ENCODE data around the gene GHR.

GHR gene

DNA sequence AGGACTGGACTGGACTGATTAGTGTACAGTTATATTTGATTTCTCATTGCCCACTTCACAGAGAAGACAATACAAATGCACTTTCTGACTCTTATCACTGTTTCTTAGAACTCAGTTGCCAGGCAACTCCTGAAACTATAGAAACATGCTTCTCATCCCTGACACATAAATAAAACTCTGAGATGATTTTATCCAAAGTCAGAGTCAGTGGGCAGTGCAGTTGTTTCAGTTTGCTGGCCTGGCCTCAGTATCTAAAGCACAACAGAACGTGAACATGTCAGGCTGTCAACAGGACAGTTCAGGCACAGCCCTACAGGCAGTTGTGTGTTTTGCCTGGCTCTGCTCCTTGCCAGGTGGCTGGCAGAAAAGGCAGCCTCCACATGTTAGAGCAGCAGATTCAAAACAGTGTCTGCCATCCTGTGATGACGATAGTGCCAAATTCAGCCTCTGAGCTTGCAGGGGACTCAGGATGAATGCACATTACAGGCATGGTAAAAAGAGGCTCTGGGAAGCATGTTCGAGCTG is 268.2 kb downstream of the GHR start:
- H3K4me1 ChIP-seq (ENCODE audit: control insufficient read depth in 1 of 2, insufficient read depth in 1 of 2, low read depth in 1 of 2, low read length in 1 of 2): no peaks in the 10 kb centered on the region
- H3K27ac ChIP-seq: no peak overlapping the region
- no peaks in the 10 kb centered on the region for H3K27me3 ChIP-seq
- H3K36me3 ChIP-seq: no peaks in the 10 kb centered on the region
- H3K4me3 ChIP-seq (ENCODE audit: low read depth in 1 of 2, low read length in 1 of 2): no peak overlapping the region
- no peaks in the 10 kb centered on the region for H3K9me3 ChIP-seq
- TF ChIP-seq, protein P1, sequence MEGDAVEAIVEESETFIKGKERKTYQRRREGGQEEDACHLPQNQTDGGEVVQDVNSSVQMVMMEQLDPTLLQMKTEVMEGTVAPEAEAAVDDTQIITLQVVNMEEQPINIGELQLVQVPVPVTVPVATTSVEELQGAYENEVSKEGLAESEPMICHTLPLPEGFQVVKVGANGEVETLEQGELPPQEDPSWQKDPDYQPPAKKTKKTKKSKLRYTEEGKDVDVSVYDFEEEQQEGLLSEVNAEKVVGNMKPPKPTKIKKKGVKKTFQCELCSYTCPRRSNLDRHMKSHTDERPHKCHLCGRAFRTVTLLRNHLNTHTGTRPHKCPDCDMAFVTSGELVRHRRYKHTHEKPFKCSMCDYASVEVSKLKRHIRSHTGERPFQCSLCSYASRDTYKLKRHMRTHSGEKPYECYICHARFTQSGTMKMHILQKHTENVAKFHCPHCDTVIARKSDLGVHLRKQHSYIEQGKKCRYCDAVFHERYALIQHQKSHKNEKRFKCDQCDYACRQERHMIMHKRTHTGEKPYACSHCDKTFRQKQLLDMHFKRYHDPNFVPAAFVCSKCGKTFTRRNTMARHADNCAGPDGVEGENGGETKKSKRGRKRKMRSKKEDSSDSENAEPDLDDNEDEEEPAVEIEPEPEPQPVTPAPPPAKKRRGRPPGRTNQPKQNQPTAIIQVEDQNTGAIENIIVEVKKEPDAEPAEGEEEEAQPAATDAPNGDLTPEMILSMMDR (IDR thresholded peaks at IDR 0.05): no peak

DNA sequence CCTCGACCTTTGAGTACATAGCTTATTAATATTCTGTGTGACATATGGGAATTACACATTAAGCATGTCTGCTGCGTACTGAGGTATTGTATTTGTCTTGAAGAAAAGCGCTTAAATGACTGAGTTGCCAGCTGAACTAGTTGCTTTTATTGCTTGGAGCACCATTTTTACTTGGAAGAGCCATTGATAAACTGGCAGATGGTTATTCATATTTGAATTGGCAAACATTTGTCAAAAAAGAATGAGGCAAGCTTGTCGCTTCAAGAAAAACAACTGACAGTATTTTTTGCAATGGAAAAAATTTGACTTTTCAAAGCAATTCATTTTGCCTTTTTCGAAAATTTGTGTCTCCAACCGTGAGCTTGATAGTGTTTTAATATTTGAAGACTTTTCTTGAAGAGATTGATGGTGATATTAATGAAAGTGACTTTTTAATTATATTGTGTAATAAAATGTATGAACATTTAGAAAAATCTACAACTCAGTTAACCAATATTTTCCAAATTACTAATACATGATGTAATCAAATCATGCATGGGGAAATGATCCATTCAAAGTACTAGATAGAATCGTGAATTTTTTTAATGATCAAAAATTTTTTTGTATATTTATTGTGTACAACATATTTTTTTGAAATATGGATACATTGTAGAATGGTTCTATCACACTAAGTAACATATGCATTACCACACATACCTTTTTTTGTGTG is 278.3 kb downstream of the GHR start:
- H3K4me3 ChIP-seq (ENCODE audit: low read depth in 1 of 2, low read length in 1 of 2): no peak overlapping the region
- H3K36me3 ChIP-seq: no peaks in the 10 kb centered on the region
- H3K9me3 ChIP-seq: no peaks in the 10 kb centered on the region
- no peak overlapping the region for H3K27ac ChIP-seq
- no peaks in the 10 kb centered on the region for H3K27me3 ChIP-seq
- TF ChIP-seq, protein P1 (IDR thresholded peaks at IDR 0.05): no peak
- no peaks in the 10 kb centered on the region for H3K4me1 ChIP-seq (ENCODE audit: control insufficient read depth in 1 of 2, insufficient read depth in 1 of 2, low read depth in 1 of 2, low read length in 1 of 2)

DNA sequence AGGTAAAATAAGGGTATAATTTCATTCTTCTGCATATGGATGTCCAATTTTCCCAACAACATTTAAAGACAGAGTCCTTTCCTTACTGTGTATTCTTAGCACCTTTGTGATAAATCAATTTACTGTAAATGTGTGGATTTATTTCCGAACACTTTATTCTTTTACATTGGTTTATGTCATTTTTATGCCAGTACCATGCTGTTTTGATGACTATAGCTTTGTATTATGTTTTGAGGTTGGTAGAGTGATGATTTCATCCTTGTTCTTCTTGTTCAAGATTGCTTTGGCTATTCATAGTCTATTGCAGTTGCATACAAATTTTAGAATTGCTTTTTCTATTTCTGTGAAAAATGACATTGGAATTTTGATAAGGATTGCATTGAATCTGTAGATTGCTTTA is 280.0 kb downstream of the GHR start:
- no peaks in the 10 kb centered on the region for H3K36me3 ChIP-seq
- H3K27me3 ChIP-seq: no peaks in the 10 kb centered on the region
- no peaks in the 10 kb centered on the region for H3K4me1 ChIP-seq (ENCODE audit: control insufficient read depth in 1 of 2, insufficient read depth in 1 of 2, low read depth in 1 of 2, low read length in 1 of 2)
- TF ChIP-seq, protein P1 (IDR thresholded peaks at IDR 0.05): no peak
- H3K4me3 ChIP-seq (ENCODE audit: low read depth in 1 of 2, low read length in 1 of 2): no peak overlapping the region
- no peaks in the 10 kb centered on the region for H3K9me3 ChIP-seq
- H3K27ac ChIP-seq: no peak overlapping the region

DNA sequence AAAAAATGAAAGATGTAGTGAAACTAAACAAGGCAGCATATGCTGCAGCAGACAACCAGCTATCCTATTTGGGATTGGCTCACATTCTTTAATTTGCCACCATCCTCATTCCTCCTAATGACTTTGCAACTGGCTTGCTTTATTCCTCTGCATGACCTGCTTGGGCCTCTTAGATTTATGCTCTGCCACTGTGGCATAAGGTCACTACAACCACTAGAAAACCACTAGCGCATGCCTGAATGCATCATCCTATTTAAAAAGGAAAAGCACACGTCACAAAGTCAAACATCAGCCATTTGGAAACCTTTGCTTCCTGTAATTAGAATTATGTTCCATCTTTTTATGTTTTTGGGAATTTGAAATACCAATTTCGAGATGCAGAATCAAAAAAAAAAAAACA is 292.5 kb downstream of the GHR start:
- TF ChIP-seq, protein P1 (IDR thresholded peaks at IDR 0.05): no peak
- H3K4me3 ChIP-seq (ENCODE audit: low read depth in 1 of 2, low read length in 1 of 2): no peak overlapping the region

DNA sequence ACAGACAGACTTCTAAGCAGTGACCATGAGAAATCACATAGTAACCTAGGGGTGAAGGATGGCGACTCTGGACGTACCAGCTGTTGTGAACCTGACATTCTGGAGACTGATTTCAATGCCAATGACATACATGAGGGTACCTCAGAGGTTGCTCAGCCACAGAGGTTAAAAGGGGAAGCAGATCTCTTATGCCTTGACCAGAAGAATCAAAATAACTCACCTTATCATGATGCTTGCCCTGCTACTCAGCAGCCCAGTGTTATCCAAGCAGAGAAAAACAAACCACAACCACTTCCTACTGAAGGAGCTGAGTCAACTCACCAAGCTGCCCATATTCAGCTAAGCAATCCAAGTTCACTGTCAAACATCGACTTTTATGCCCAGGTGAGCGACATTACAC is 295.4 kb downstream of the GHR start:
- H3K4me1 ChIP-seq (ENCODE audit: control insufficient read depth in 1 of 2, insufficient read depth in 1 of 2, low read depth in 1 of 2, low read length in 1 of 2): peaks cover 0 to 4% of the 10 kb centered on the region in 2 experiments
- no peaks in the 10 kb centered on the region for H3K9me3 ChIP-seq
- H3K27ac ChIP-seq: no peak overlapping the region
- TF ChIP-seq, protein P1 (IDR thresholded peaks at IDR 0.05): no peak
- H3K27me3 ChIP-seq: peaks cover 34% of the 10 kb centered on the region
- H3K36me3 ChIP-seq: no peaks in the 10 kb centered on the region
- no peak overlapping the region for H3K4me3 ChIP-seq (ENCODE audit: low read depth in 1 of 2, low read length in 1 of 2)

More for the DNA sequence above, 292.5 kb downstream of the GHR start:
- H3K27me3 ChIP-seq: peaks cover 27% of the 10 kb centered on the region
- no peaks in the 10 kb centered on the region for H3K9me3 ChIP-seq
- H3K27ac ChIP-seq: no peak overlapping the region
- peaks cover 0 to 4% of the 10 kb centered on the region in 2 experiments for H3K4me1 ChIP-seq (ENCODE audit: control insufficient read depth in 1 of 2, insufficient read depth in 1 of 2, low read depth in 1 of 2, low read length in 1 of 2)
- no peaks in the 10 kb centered on the region for H3K36me3 ChIP-seq
